HEK293 (cell line): ENCODE measurements around the gene ARMC12.
A peak's percentile ranks its signal among the peaks of the same experiment; 100 is the strongest.

Source experiments
- CTCF ChIA-PET: fragments of 350-600 bp; formaldehyde crosslinking; extraction: SDS; loops from one replicate; lab custom pipeline; 2021; ENCODE audit warnings: antibody characterized with exemption; lab: Yijun Ruan, JAX
- POLR2A ChIA-PET: fragments of 300-600 bp; formaldehyde crosslinking; extraction: SDS; loops from one replicate; lab custom pipeline; 2020; ENCODE audit warnings: antibody characterized with exemption, inconsistent platforms; lab: Yijun Ruan, JAX
- H3K27ac ChIP-seq: fragments of 200-500 bp; sonication (Bioruptor generic); 2 replicates; pipeline ENCODE4 v1.5.1; 2014; ENCODE audit warnings: low read depth, low read length, control low read depth, inconsistent platforms; ENCODE audit errors: extremely low read depth
- H3K36me3 ChIP-seq, 2 experiments: fragments of 200-500 bp in 1 of 2; sonication (Bioruptor generic) in 1 of 2; 1 replicate in 1 of 2; 2 replicates in 1 of 2; pipeline ENCODE4 v1.5.1; 2014 to 2017; ENCODE audit warnings: inconsistent platforms in 2 of 2, low read length in 2 of 2; ENCODE audit not compliant: control insufficient read depth in 2 of 2, insufficient read depth in 1 of 2
- H3K4me1 ChIP-seq: fragments of 200-500 bp; sonication (Bioruptor generic); 2 replicates; pipeline ENCODE4 v1.5.1; 2014; ENCODE audit warnings: mild to moderate bottlenecking, low read length, inconsistent platforms; ENCODE audit not compliant: control insufficient read depth, insufficient read depth
- H3K4me3 ChIP-seq: 2 replicates; pipeline ENCODE4 v1.5.1; 2011; ENCODE audit warnings: low read depth, mild to moderate bottlenecking, control low read depth, low read length, moderate library complexity
- H3K9me3 ChIP-seq: fragments of 200-500 bp; sonication (Bioruptor generic); 2 replicates; pipeline ENCODE4 v1.5.1; 2014; ENCODE audit warnings: low read depth, low read length, inconsistent platforms; ENCODE audit not compliant: control insufficient read depth, insufficient read depth
- BCL11A ChIP-seq: fragments of 450-650 bp; formaldehyde crosslinking; IDR thresholded peaks from 2 replicates; pipeline ENCODE4 v1.5.1; 2016; ENCODE audit warnings: low read depth, missing biosample characterization, missing genetic modification characterization
- GLI2 ChIP-seq: fragments of 450-650 bp; formaldehyde crosslinking; IDR thresholded peaks from 2 replicates; pipeline ENCODE4; 2017; ENCODE audit warnings: missing biosample characterization, missing genetic modification characterization, low read depth, borderline replicate concordance
- GLIS1 ChIP-seq: fragments of 450-650 bp; formaldehyde crosslinking; IDR thresholded peaks from 2 replicates; pipeline ENCODE4 v1.5.1; 2016; ENCODE audit warnings: missing biosample characterization, missing genetic modification characterization
- KLF10 ChIP-seq: fragments of 450-650 bp; IDR thresholded peaks from 2 replicates; pipeline ENCODE4 v1.5.1; 2018; ENCODE audit warnings: missing biosample characterization, mild to moderate bottlenecking, missing genetic modification characterization
- KLF16 ChIP-seq: fragments of 450-650 bp; formaldehyde crosslinking; IDR thresholded peaks from 2 replicates; pipeline ENCODE4 v1.5.1; 2017; ENCODE audit warnings: missing biosample characterization, missing genetic modification characterization
- KLF9 ChIP-seq: fragments of 450-650 bp; formaldehyde crosslinking; IDR thresholded peaks from 2 replicates; pipeline ENCODE4 v1.5.1; 2016; ENCODE audit warnings: missing biosample characterization, missing genetic modification characterization, low read depth
- WT1 ChIP-seq: fragments of 450-650 bp; formaldehyde crosslinking; IDR thresholded peaks from 2 replicates; pipeline ENCODE4 v1.5.1; 2016; ENCODE audit warnings: missing biosample characterization, missing genetic modification characterization
- ZBTB1 ChIP-seq: fragments of 450-650 bp; formaldehyde crosslinking; IDR thresholded peaks from 2 replicates; pipeline ENCODE4 v1.5.1; 2016; ENCODE audit warnings: missing biosample characterization, missing genetic modification characterization
- ZBTB48 ChIP-seq: fragments of 450-650 bp; formaldehyde crosslinking; IDR thresholded peaks from 2 replicates; pipeline ENCODE4 v1.5.1; 2016; ENCODE audit warnings: missing biosample characterization, missing genetic modification characterization
- ZIC2 ChIP-seq: fragments of 450-650 bp; formaldehyde crosslinking; IDR thresholded peaks from 2 replicates; pipeline ENCODE4 v1.5.1; 2016; ENCODE audit warnings: missing biosample characterization, missing genetic modification characterization
- ZNF133 ChIP-seq: fragments of 450-650 bp; formaldehyde crosslinking; IDR thresholded peaks from 2 replicates; pipeline ENCODE4 v1.5.1; 2016; ENCODE audit warnings: missing biosample characterization, missing genetic modification characterization
- ZNF140 ChIP-seq: fragments of 450-650 bp; formaldehyde crosslinking; IDR thresholded peaks from 2 replicates; pipeline ENCODE4 v1.5.1; 2016; ENCODE audit warnings: missing biosample characterization, missing genetic modification characterization
- ZNF175 ChIP-seq: fragments of 450-650 bp; formaldehyde crosslinking; IDR thresholded peaks from 2 replicates; pipeline ENCODE4 v1.5.1; 2016; ENCODE audit warnings: missing biosample characterization, missing genetic modification characterization
- ZNF426 ChIP-seq: fragments of 450-650 bp; formaldehyde crosslinking; IDR thresholded peaks from 2 replicates; pipeline ENCODE4 v1.5.1; 2017; ENCODE audit warnings: missing biosample characterization, missing genetic modification characterization, mild to moderate bottlenecking, inconsistent platforms, moderate library complexity
- ZNF433 ChIP-seq: fragments of 450-650 bp; formaldehyde crosslinking; IDR thresholded peaks from 2 replicates; pipeline ENCODE4 v1.5.1; 2016; ENCODE audit warnings: missing biosample characterization, missing genetic modification characterization, low read depth
- ZNF513 ChIP-seq: fragments of 450-650 bp; IDR thresholded peaks from 2 replicates; pipeline ENCODE4 v1.5.1; 2018; ENCODE audit warnings: missing biosample characterization, missing genetic modification characterization
- ZNF549 ChIP-seq: fragments of 450-650 bp; IDR thresholded peaks from 2 replicates; pipeline ENCODE4 v1.5.1; 2018; ENCODE audit warnings: missing biosample characterization, missing genetic modification characterization, mild to moderate bottlenecking, inconsistent platforms, moderate library complexity
- ZNF561 ChIP-seq: fragments of 450-650 bp; IDR thresholded peaks from 2 replicates; pipeline ENCODE4 v1.5.1; 2018; ENCODE audit warnings: missing biosample characterization, missing genetic modification characterization, borderline replicate concordance
- ZNF600 ChIP-seq: fragments of 450-650 bp; formaldehyde crosslinking; IDR thresholded peaks from 2 replicates; pipeline ENCODE4 v1.5.1; 2016; ENCODE audit warnings: missing biosample characterization, missing genetic modification characterization
- ZNF768 ChIP-seq: fragments of 450-650 bp; formaldehyde crosslinking; IDR thresholded peaks from 2 replicates; pipeline ENCODE4 v1.5.1; 2018; ENCODE audit warnings: missing biosample characterization, mild to moderate bottlenecking, missing genetic modification characterization
- ZSCAN23 ChIP-seq: fragments of 450-650 bp; formaldehyde crosslinking; IDR thresholded peaks from 2 replicates; pipeline ENCODE4 v1.5.1; 2016; ENCODE audit warnings: missing biosample characterization, missing genetic modification characterization
- ZSCAN30 ChIP-seq: fragments of 450-650 bp; IDR thresholded peaks from 2 replicates; pipeline ENCODE4 v1.5.1; 2018; ENCODE audit warnings: missing biosample characterization, mild to moderate bottlenecking, missing genetic modification characterization, moderate library complexity
- TF ChIP-seq, protein P1 (sequence below): fragments of 450-650 bp; formaldehyde crosslinking; IDR thresholded peaks from 2 replicates; pipeline ENCODE4 v1.5.1; 2016; ENCODE audit warnings: missing biosample characterization, missing genetic modification characterization
- TF ChIP-seq, protein P2 (sequence below): fragments of 450-650 bp; formaldehyde crosslinking; IDR thresholded peaks from 2 replicates; pipeline ENCODE4 v1.5.1; 2016; ENCODE audit warnings: missing biosample characterization, missing genetic modification characterization

ARMC12 gene

DNA sequence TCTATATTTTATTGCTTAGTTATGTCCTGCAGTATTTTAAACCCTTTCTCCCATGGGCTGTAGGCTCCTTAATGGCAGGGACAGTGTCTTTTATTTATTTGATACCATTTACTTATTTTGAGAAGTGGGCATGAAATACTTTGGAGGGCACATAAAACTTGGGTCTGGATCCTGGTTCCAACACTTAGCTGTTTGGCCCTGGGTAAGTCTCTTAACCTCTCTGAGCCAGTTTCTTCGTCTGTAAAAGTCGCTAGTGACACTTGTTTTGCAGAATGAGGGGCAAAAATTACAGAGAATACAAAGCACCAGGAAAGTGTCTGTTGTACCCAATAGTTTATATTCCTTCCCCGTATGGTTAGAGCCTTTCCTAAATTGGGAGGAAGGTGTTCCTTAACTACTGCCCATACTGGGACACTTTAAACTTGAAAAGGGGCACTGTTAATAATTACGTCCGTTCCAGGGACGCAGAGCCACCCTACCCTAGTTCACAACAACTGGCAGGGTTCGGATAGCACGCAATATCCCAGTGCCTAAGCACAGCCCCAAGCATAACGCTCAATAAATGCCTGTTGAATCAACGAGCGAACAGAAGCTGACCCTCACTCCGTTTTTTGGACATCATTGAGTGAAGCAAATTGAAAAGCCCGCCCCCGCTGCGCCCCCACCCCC is 6.0 kb upstream of the ARMC12 start:
- Histone ChIP-seq H3K4me3 (peak overlapping the region; percentile 32), H3K4me1 (peaks cover 21% of the 10 kb centered on the region), H3K27ac (no peak overlapping the region), H3K36me3 (no peaks in the 10 kb centered on the region), H3K9me3 (no peaks in the 10 kb centered on the region)
- TF ChIP-seq WT1 (tag by site-specific recombination) (peak; percentile 7; the same call in 1 of the 2 replicates), ZIC2 (tag by site-specific recombination) (no peak), KLF10 (tag by site-specific recombination) (0 out of 2 replicates have a peak, but pooled peaks have one; percentile 15), GLI2 (tag by site-specific recombination) (no peak), ZNF549 (tag by site-specific recombination) (no peak), ZNF768 (tag by site-specific recombination) (0 out of 2 replicates have a peak, but pooled peaks have one; percentile 89), ZBTB48 (peak; percentile 65; the same call in 1 of the 2 replicates), ZSCAN30 (tag by site-specific recombination) (peak; percentile 57; the same call in 1 of the 2 replicates), ZNF600 (tag by site-specific recombination) (peak; percentile 83), ZNF561 (peak; percentile 34; the same call in 1 of the 2 replicates)
- TF ChIP-seq, protein P1, sequence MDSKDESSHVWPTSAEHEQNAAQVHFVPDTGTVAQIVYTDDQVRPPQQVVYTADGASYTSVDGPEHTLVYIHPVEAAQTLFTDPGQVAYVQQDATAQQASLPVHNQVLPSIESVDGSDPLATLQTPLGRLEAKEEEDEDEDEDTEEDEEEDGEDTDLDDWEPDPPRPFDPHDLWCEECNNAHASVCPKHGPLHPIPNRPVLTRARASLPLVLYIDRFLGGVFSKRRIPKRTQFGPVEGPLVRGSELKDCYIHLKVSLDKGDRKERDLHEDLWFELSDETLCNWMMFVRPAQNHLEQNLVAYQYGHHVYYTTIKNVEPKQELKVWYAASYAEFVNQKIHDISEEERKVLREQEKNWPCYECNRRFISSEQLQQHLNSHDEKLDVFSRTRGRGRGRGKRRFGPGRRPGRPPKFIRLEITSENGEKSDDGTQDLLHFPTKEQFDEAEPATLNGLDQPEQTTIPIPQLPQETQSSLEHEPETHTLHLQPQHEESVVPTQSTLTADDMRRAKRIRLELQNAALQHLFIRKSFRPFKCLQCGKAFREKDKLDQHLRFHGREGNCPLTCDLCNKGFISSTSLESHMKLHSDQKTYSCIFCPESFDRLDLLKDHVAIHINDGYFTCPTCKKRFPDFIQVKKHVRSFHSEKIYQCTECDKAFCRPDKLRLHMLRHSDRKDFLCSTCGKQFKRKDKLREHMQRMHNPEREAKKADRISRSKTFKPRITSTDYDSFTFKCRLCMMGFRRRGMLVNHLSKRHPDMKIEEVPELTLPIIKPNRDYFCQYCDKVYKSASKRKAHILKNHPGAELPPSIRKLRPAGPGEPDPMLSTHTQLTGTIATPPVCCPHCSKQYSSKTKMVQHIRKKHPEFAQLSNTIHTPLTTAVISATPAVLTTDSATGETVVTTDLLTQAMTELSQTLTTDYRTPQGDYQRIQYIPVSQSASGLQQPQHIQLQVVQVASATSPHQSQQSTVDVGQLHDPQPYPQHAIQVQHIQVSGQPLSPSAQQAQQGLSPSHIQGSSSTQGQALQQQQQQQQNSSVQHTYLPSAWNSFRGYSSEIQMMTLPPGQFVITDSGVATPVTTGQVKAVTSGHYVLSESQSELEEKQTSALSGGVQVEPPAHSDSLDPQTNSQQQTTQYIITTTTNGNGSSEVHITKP: peak; percentile 35; the same call in 1 of the 2 replicates
- CTCF ChIA-PET: interaction anchor here (1.3 to 4.2 kb wide), 3 partner anchors 46 to 147 kb away, joined by 3 to 39 read pairs (median 7); no protein-coding TSS in a partner anchor
- POLR2A ChIA-PET: no interaction called here

- CTCF ChIA-PET: interaction anchor here (1.3 to 4.2 kb wide), 3 partner anchors 47 to 147 kb away, joined by 3 to 39 read pairs (median 7); no protein-coding TSS in a partner anchor
- Histone ChIP-seq H3K27ac (peak overlapping the region; percentile 79), H3K9me3 (no peaks in the 10 kb centered on the region), H3K4me3 (peak overlapping the region; percentile 68), H3K36me3 (no peaks in the 10 kb centered on the region), H3K4me1 (peaks cover 18% of the 10 kb centered on the region)
- POLR2A ChIA-PET: interaction anchor here (1.5 kb wide), 1 partner anchor 44 kb away, joined by 4 read pairs; no protein-coding TSS in a partner anchor
- TF ChIP-seq ZNF433 (tag by site-specific recombination) (no peak), KLF10 (tag by site-specific recombination) (no peak), BCL11A (tag by site-specific recombination) (peak; percentile 75; the same call in 1 of the 2 replicates), ZNF513 (tag by site-specific recombination) (peak; percentile 91), ZNF175 (no peak), ZSCAN23 (tag by site-specific recombination) (no peak), ZNF133 (no peak), ZNF140 (tag by site-specific recombination) (no peak), ZNF426 (tag by site-specific recombination) (no peak), ZBTB1 (tag by site-specific recombination) (peak; percentile 33; the same call in 1 of the 2 replicates), GLIS1 (tag by site-specific recombination) (peak; percentile 65), KLF16 (tag by site-specific recombination) (peak; percentile 14; the same call in 1 of the 2 replicates), KLF9 (tag by site-specific recombination) (peak; percentile 78; the same call in 1 of the 2 replicates)
- TF ChIP-seq, protein P1: 0 out of 2 replicates have a peak, but pooled peaks have one; percentile 68
- TF ChIP-seq, protein P2, sequence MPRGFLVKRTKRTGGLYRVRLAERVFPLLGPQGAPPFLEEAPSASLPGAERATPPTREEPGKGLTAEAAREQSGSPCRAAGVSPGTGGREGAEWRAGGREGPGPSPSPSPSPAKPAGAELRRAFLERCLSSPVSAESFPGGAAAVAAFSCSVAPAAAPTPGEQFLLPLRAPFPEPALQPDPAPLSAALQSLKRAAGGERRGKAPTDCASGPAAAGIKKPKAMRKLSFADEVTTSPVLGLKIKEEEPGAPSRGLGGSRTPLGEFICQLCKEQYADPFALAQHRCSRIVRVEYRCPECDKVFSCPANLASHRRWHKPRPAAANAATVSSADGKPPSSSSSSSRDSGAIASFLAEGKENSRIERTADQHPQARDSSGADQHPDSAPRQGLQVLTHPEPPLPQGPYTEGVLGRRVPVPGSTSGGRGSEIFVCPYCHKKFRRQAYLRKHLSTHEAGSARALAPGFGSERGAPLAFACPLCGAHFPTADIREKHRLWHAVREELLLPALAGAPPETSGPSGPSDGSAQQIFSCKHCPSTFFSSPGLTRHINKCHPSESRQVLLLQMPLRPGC (tag by site-specific recombination): no peak
These were observed 5.5 kb upstream of the ARMC12 start for GRCh38 chr6:35731414-35731735.
